T-cell (primary cell): ENCODE data around the gene SCN1A. TPM values are rescaled to one million over a fixed set of nuclear protein-coding genes. Genes with fewer than 3 reads are reported as not detected.

Experiments used
- ATAC-seq, 4 experiments: fragments of 200-7000 bp in 3 of 4; fragments of 150-1000 bp in 1 of 4; cut with Tn5 transposase; replicated peaks in 1 of 4; 1 replicate in 3 of 4; 2 replicates in 1 of 4; pipeline ENCODE4 v1.10.0; 2021; ENCODE audit warnings: moderate library complexity in 3 of 4, mild to moderate bottlenecking in 2 of 4, moderate number of reproducible peaks in 1 of 4
- CTCF ChIA-PET, 2 donors: fragments of 300-600 bp; sonication (Branson Sonifier 250); formaldehyde crosslinking; loops; one replicate each; lab custom pipeline; 2022; ENCODE audit warnings: antibody characterized with exemption in 2 of 2; lab: Charles Lee
- POLR2A ChIA-PET, 2 donors: fragments of 300-600 bp; sonication (Branson Sonifier 250); formaldehyde crosslinking; loops; one replicate each; lab custom pipeline; 2022; ENCODE audit warnings: antibody characterized with exemption in 2 of 2; lab: Charles Lee
- DNase-seq, 35 experiments: peaks; one replicate each; pipeline versions ENCODE4 v3.0.0 to v3.0.0-alpha.2; 2013 to 2023
- H3K27ac ChIP-seq: one replicate; pipeline ENCODE4 v1.5.1; 2013; ENCODE audit warnings: low read length
- H3K27me3 ChIP-seq, 2 experiments: replicated peaks in 1 of 2; 1 replicate in 1 of 2; 2 replicates in 1 of 2; pipeline versions ENCODE4 v1.6.1 to v1.7.0; 2013; ENCODE audit warnings: low read length in 1 of 2, mixed read lengths in 1 of 2; ENCODE audit not compliant: control insufficient read depth in 2 of 2, insufficient read depth in 2 of 2; ENCODE audit errors: extremely low read depth in 1 of 2
- H3K36me3 ChIP-seq, 2 donors: 1 replicate in 1 of 2; 2 replicates in 1 of 2; pipeline versions ENCODE4 v1.6.1 to v1.7.0; 2013; ENCODE audit warnings: low read length in 1 of 2; ENCODE audit not compliant: control insufficient read depth in 2 of 2, insufficient read depth in 1 of 2; ENCODE audit errors: extremely low read depth in 1 of 2
- H3K4me1 ChIP-seq, 2 experiments: 1 replicate in 1 of 2; 2 replicates in 1 of 2; pipeline versions ENCODE4 v1.6.1 to v1.7.0; 2013; ENCODE audit warnings: low read length in 2 of 2, mixed read lengths in 1 of 2; ENCODE audit not compliant: insufficient read depth in 2 of 2, control insufficient read depth in 1 of 2; ENCODE audit errors: extremely low read depth in 1 of 2
- H3K4me3 ChIP-seq, 2 donors: 1 replicate in 1 of 2; 2 replicates in 1 of 2; pipeline versions ENCODE4 v1.5.1 to v1.7.0; 2013; ENCODE audit warnings: mild to moderate bottlenecking in 2 of 2, low read length in 1 of 2, moderate library complexity in 1 of 2; ENCODE audit not compliant: control insufficient read depth in 1 of 2; ENCODE audit errors: extremely low read depth in 1 of 2
- H3K9me3 ChIP-seq: 2 replicates; pipeline ENCODE4 v1.7.0; 2013
- H3K27ac Mint-ChIP-seq, 2 donors: one replicate each; pipeline ENCODE4 v1.8.0; 2020 to 2021; ENCODE audit warnings: mild to moderate bottlenecking in 2 of 2, mixed read lengths in 2 of 2
- H3K27me3 Mint-ChIP-seq, 2 donors: one replicate each; pipeline ENCODE4 v1.8.0; 2021 to 2022; ENCODE audit warnings: mixed read lengths in 2 of 2
- H3K36me3 Mint-ChIP-seq: one replicate; pipeline ENCODE4 v1.8.0; 2021; ENCODE audit warnings: mixed read lengths
- H3K4me1 Mint-ChIP-seq, 3 donors: one replicate each; pipeline ENCODE4 v1.8.0; 2020 to 2022; ENCODE audit warnings: mixed read lengths in 3 of 3, mild to moderate bottlenecking in 1 of 3
- H3K4me3 Mint-ChIP-seq, 3 donors: one replicate each; pipeline ENCODE4 v1.8.0; 2020 to 2022; ENCODE audit warnings: mild to moderate bottlenecking in 3 of 3, mixed read lengths in 3 of 3, moderate library complexity in 3 of 3
- H3K9me3 Mint-ChIP-seq, 3 donors: one replicate each; pipeline ENCODE4 v1.8.0; 2020 to 2022; ENCODE audit warnings: mixed read lengths in 3 of 3
- WGBS: methylation state at CpG from one replicate; pipeline ENCODE4 v1.1.5; 2013; ENCODE audit warnings: missing lambda C conversion rate; ENCODE audit not compliant: insufficient coverage; 5-methylcytosine and 5-hydroxymethylcytosine counted together
- total RNA-seq, 35 experiments: library from RNA in 6 of 35; stranded (reverse) in 6 of 35; fragments of 120-200 nt in 1 of 35; gene quantifications; one replicate each; pipeline versions ENCODE4 v1.2.1 to v1.2.4 and lab custom pipeline; 2013 to 2026

SCN1A gene
- total RNA-seq, 5 donors from 2014 or later (not counting 1 experiment from before 2014, with no cell fraction given) = not detected

GRCh38 chr2:165941827-165942226, 186.0 kb downstream of the SCN1A start:
- no peak for ATAC-seq
- H3K36me3 Mint-ChIP-seq = peaks cover 46% of the 10 kb centered on the region
- H3K27ac Mint-ChIP-seq = no peak overlapping the region

GRCh38 chr2:165938237-165938636, 189.6 kb downstream of the SCN1A start:
- Histone ChIP-seq H3K4me3 (no peak overlapping the region), H3K27ac (no peak overlapping the region), H3K36me3 (peaks cover 4 to 41% of the 10 kb centered on the region in 2 donors), H3K27me3 (no peaks in the 10 kb centered on the region), H3K9me3 (no peaks in the 10 kb centered on the region), H3K4me1 (no peaks in the 10 kb centered on the region)
- ChIA-PET POLR2A (interaction anchor here in 1 of 2 donors (0.6 kb wide), 1 partner anchor 64 kb away, joined by 4 read pairs; no protein-coding TSS in a partner anchor), CTCF (interaction anchor here in 1 of 2 donors (0.5 kb wide), 2 partner anchors 63 to 189 kb away, joined by 3 read pairs; partner anchors contain the start of gene SCN1A)
- H3K36me3 Mint-ChIP-seq = peaks cover 53% of the 10 kb centered on the region
- peak overlapping the region in 1 of 2 donors; percentile 12 for H3K27ac Mint-ChIP-seq
- 80% methylated on average over 1 of the region's 1 CpG for WGBS
- no peaks in the 10 kb centered on the region for H3K9me3 Mint-ChIP-seq
- H3K27me3 Mint-ChIP-seq = no peaks in the 10 kb centered on the region
- ATAC-seq (no peak), DNase-seq (no peak)
- H3K4me3 Mint-ChIP-seq = no peak overlapping the region
- peaks cover 5 to 28% (median 25%) of the 10 kb centered on the region in 3 donors for H3K4me1 Mint-ChIP-seq

More at GRCh38 chr2:165941827-165942226, 186.0 kb downstream of the SCN1A start:
- no peak overlapping the region for H3K4me3 ChIP-seq
- H3K4me1 ChIP-seq = no peaks in the 10 kb centered on the region
- H3K36me3 ChIP-seq = peaks cover 4 to 42% of the 10 kb centered on the region in 2 donors
- WGBS = no CpG with 5 or more reads among the region's 1 CpG
- H3K4me1 Mint-ChIP-seq = peaks cover 5 to 24% (median 21%) of the 10 kb centered on the region in 3 donors
- no peaks in the 10 kb centered on the region for H3K9me3 Mint-ChIP-seq
- no peaks in the 10 kb centered on the region for H3K27me3 Mint-ChIP-seq
- POLR2A ChIA-PET = interaction anchor here in 1 of 2 donors (0.6 kb wide), 3 partner anchors 11 to 556 kb away, joined by 3 to 4 read pairs (median 3); partner anchors contain the start of gene TTC21B
- H3K4me3 Mint-ChIP-seq = no peak overlapping the region
- H3K27ac ChIP-seq = no peak overlapping the region
- no peaks in the 10 kb centered on the region for H3K9me3 ChIP-seq
- CTCF ChIA-PET = no interaction called here
- H3K27me3 ChIP-seq = no peaks in the 10 kb centered on the region
- no peak for DNase-seq

Other genes starting within 250 kb of the SCN1A start
- 10 to 100 TPM; 20.5 to 31.4 (median 23.4) TPM for gene TTC21B, start 174.2 kb downstream of the SCN1A start, total RNA-seq
- gene SCN9A, start 247.9 kb upstream of the SCN1A start, total RNA-seq = under 1 TPM; 0.03 to 0.75 (median 0.06) TPM